Measurements from ENCODE around the gene NT5C3B.
"Not testable (repeated sequence)": the region's sequence is repeated elsewhere in the genome, so short reads cannot be mapped to it uniquely, and the experiment has no call there.

NT5C3B gene

DNA sequence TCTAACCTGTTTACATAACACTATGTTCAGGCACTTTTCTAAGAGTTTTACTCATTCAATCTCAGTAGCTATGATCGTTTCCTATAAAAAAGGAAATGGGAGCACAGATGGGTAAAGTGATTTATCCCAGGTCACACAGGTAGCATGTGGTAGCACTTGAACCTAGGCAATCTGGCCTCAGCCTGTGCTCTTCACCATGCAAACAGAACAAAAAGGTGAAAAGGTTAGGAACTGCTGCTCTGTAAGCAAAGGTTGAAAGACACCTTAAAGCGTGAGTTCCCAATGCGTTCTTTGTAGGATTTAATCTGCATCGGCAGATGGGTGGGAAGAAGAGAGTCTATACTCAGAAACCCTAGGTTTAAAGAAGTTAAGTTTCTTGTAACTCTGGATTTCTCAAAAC, 44.1 kb upstream of the NT5C3B start:
- Histone ChIP-seq H3K4me2 (ENCODE audit: low read length) (no peak overlapping the region), H3K36me3 (ENCODE audit: insufficient read depth, low read length) (peaks cover 82% of the 10 kb centered on the region), H3K9me2 (ENCODE audit: low read depth, low read length) (no peaks in the 10 kb centered on the region), H4K20me1 (ENCODE audit: insufficient read depth, low read length) (no peaks in the 10 kb centered on the region), H3K79me2 (ENCODE audit: insufficient read depth, low read length) (no peaks in the 10 kb centered on the region), H3K27ac (ENCODE audit: low read depth, low read length, poor library complexity, severe bottlenecking) (no peak overlapping the region), H2AFZ (ENCODE audit: low read length) (no peak overlapping the region), H3K27me3 (ENCODE audit: insufficient read depth, low read length) (no peaks in the 10 kb centered on the region), H3K4me3 (ENCODE audit: low read depth, low read length, poor library complexity, severe bottlenecking) (no peak overlapping the region), H3K9ac (ENCODE audit: low read length) (no peak overlapping the region), H3K9me3 (ENCODE audit: low read length) (no peaks in the 10 kb centered on the region), H3F3A (ENCODE audit: insufficient read depth, low read length) (no peaks in the 10 kb centered on the region), H3K4me1 (ENCODE audit: insufficient read depth, low read length, severe bottlenecking) (no peaks in the 10 kb centered on the region)
- TF ChIP-seq EZH2 (IDR thresholded peaks at IDR 0.05; ENCODE audit: borderline replicate concordance, low read length) (no peak), CTCF (IDR thresholded peaks at IDR 0.05; ENCODE audit: low read length) (no peak)

DNA sequence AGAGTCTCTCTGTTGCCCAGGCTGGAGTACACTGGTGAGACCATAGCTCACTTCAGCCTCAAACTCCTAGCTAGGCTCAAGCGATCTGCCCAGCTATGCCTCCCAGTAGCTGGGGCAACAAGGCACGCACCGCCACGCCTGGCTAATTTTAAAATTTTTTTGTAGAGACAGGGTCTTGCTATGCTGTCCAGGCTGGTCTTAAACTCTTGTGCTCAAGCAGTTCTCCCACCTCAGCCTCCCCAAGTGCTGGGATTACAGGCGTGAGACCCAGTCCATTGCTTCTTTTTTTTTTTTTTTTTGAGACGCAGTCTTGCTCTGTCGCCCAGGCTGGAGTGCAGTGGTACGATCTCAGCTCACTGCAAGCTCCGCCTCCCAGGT, 38.2 kb upstream of the NT5C3B start:
- H3K9me2 ChIP-seq (ENCODE audit: low read depth, low read length); H3F3A ChIP-seq (ENCODE audit: insufficient read depth, low read length); H3K27ac ChIP-seq (ENCODE audit: low read depth, low read length, poor library complexity, severe bottlenecking); H3K79me2 ChIP-seq (ENCODE audit: insufficient read depth, low read length); H4K20me1 ChIP-seq (ENCODE audit: insufficient read depth, low read length); H3K9me3 ChIP-seq (ENCODE audit: low read length); H3K4me2 ChIP-seq (ENCODE audit: low read length); H3K27me3 ChIP-seq (ENCODE audit: insufficient read depth, low read length); H3K4me3 ChIP-seq (ENCODE audit: low read depth, low read length, poor library complexity, severe bottlenecking); H3K4me1 ChIP-seq (ENCODE audit: insufficient read depth, low read length, severe bottlenecking); H2AFZ ChIP-seq (ENCODE audit: low read length); H3K9ac ChIP-seq (ENCODE audit: low read length): not testable (repeated sequence)
- peaks cover 85% of the 10 kb centered on the region for H3K36me3 ChIP-seq (ENCODE audit: insufficient read depth, low read length)

DNA sequence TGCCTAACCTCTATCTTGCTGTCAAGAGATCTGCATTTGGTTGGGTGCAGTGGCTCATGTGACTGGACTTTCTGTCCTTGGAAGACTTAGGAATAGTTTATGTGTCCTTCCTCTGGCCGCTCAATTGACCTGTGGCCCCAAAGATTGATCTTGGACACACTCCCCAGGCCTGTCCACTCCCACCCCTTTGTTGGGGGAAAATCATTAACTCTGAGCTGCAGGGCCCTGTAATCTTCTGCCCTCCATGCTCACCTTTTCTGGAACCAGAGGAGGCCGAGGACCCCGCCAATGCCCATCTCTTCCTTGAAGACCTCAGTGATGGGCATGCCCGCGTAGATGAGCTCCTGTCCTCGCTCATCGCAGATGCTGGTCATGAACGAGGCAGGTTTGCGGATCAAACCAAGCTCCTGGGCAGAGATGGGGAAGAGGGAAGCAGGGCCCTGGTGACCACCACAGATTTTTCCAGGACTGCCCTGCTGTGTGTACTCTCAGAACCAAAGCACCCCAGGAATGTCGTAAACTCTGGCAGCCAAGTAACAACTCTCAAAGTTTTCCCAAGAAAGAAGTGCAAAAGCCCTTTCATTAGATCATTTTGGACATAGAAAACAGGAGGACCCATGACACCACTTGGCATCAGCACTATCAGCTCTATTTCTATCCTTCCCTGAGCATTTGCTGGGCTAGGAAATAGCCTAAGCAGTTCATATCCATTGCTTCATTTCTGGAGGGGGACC, 37.7 kb upstream of the NT5C3B start:
- Histone ChIP-seq H3K27me3 (ENCODE audit: insufficient read depth, low read length) (no peaks in the 10 kb centered on the region), H3K4me1 (ENCODE audit: insufficient read depth, low read length, severe bottlenecking) (no peaks in the 10 kb centered on the region), H3F3A (ENCODE audit: insufficient read depth, low read length) (no peaks in the 10 kb centered on the region), H3K4me3 (ENCODE audit: low read depth, low read length, poor library complexity, severe bottlenecking) (no peak overlapping the region), H3K9me2 (ENCODE audit: low read depth, low read length) (no peaks in the 10 kb centered on the region), H4K20me1 (ENCODE audit: insufficient read depth, low read length) (no peaks in the 10 kb centered on the region), H3K4me2 (ENCODE audit: low read length) (no peak overlapping the region), H3K9me3 (ENCODE audit: low read length) (no peaks in the 10 kb centered on the region), H3K9ac (ENCODE audit: low read length) (no peak overlapping the region), H3K27ac (ENCODE audit: low read depth, low read length, poor library complexity, severe bottlenecking) (no peak overlapping the region), H3K36me3 (ENCODE audit: insufficient read depth, low read length) (peaks cover 85% of the 10 kb centered on the region), H3K79me2 (ENCODE audit: insufficient read depth, low read length) (no peaks in the 10 kb centered on the region), H2AFZ (ENCODE audit: low read length) (no peak overlapping the region)
- TF ChIP-seq EZH2 (IDR thresholded peaks at IDR 0.05; ENCODE audit: borderline replicate concordance, low read length): no peak
- TF ChIP-seq CTCF (IDR thresholded peaks at IDR 0.05; ENCODE audit: low read length): no peak

GRCh38 chr17:41871789-41872188, 35.8 kb upstream of the NT5C3B start:
- Histone ChIP-seq H3K36me3 (ENCODE audit: insufficient read depth, low read length) (peaks cover 80% of the 10 kb centered on the region), H3K79me2 (ENCODE audit: insufficient read depth, low read length) (no peaks in the 10 kb centered on the region)
- TF ChIP-seq CTCF (IDR thresholded peaks at IDR 0.05; ENCODE audit: low read length) (no peak), EZH2 (IDR thresholded peaks at IDR 0.05; ENCODE audit: borderline replicate concordance, low read length) (no peak)

More at GRCh38 chr17:41871789-41872188, 35.8 kb upstream of the NT5C3B start:
- Histone ChIP-seq H3K9me2 (ENCODE audit: low read depth, low read length) (no peaks in the 10 kb centered on the region), H3K4me2 (ENCODE audit: low read length) (no peak overlapping the region), H2AFZ (ENCODE audit: low read length) (no peak overlapping the region), H3K9me3 (ENCODE audit: low read length) (no peaks in the 10 kb centered on the region), H4K20me1 (ENCODE audit: insufficient read depth, low read length) (no peaks in the 10 kb centered on the region), H3K4me3 (ENCODE audit: low read depth, low read length, poor library complexity, severe bottlenecking) (no peak overlapping the region), H3K27me3 (ENCODE audit: insufficient read depth, low read length) (no peaks in the 10 kb centered on the region), H3F3A (ENCODE audit: insufficient read depth, low read length) (no peaks in the 10 kb centered on the region; the same call in 1 of the 2 replicates), H3K4me1 (ENCODE audit: insufficient read depth, low read length, severe bottlenecking) (no peaks in the 10 kb centered on the region), H3K27ac (ENCODE audit: low read depth, low read length, poor library complexity, severe bottlenecking) (no peak overlapping the region), H3K9ac (ENCODE audit: low read length) (no peak overlapping the region)

All from OCI-LY1 (cell line).